ENCODE measurements around the gene ZMYND8.
A peak's percentile ranks its signal among the peaks of the same experiment; 100 is the strongest.
"Not testable (repeated sequence)": the region's sequence is repeated elsewhere in the genome, so short reads cannot be mapped to it uniquely, and the experiment has no call there.

Gene ZMYND8

GRCh38 chr20:47356526-47357295 is at the start of gene ZMYND8:
Gene ZMYND8 (minus strand): TSS chr20:47356699. CDS start chr20:47356670, 29 bp downstream.
- peak; percentile 96 for DNase-seq (ENCODE audit: low spot score)

DNA sequence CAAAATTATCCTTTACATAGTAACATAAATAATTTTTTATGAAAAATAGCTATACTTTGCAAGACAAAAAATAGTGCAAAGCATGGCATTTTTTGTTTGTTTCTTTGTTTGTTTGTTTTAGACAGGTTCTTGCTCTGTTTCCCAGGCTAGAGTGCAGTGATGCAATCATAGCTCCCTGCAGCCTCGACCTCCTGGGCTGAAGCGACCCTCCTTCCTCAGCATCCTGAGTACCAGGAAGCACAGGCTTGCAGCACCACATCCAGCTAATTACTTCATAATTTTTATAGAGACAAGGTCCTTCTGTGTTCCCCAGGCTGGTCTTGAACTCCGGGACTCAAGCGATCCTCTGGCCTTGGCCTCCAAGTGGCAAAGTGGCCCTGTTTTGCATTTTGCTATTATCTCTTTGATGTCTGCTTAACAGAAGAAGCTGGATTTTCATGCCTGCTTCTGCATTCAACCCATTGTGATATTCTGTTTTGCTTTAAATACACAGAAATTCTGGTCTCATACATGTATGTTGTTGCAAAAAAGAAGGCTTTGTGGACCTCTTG is 49.4 kb upstream of the ZMYND8 start:
- no peak for DNase-seq (ENCODE audit: low spot score)

DNA sequence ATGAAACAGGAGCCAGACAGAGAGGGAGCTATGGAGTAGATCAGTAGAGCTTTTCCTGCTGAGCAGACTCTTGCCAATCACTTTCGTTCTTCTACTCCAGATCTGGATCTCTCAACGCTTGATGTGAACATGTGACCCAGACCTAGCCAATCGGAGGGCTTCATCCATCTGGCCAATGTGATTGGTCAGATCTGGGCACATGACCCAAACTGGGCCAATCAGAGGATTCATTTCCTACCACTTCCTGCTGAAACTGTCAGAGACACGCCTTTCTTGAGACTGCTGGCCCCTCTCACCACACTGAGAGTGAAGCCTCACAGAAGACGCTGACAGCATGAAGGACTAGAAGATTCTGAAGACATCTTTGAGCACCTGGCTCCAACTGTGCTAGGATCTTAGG is 44.2 kb upstream of the ZMYND8 start:
- peak; percentile 39 for DNase-seq (ENCODE audit: low spot score)

DNA sequence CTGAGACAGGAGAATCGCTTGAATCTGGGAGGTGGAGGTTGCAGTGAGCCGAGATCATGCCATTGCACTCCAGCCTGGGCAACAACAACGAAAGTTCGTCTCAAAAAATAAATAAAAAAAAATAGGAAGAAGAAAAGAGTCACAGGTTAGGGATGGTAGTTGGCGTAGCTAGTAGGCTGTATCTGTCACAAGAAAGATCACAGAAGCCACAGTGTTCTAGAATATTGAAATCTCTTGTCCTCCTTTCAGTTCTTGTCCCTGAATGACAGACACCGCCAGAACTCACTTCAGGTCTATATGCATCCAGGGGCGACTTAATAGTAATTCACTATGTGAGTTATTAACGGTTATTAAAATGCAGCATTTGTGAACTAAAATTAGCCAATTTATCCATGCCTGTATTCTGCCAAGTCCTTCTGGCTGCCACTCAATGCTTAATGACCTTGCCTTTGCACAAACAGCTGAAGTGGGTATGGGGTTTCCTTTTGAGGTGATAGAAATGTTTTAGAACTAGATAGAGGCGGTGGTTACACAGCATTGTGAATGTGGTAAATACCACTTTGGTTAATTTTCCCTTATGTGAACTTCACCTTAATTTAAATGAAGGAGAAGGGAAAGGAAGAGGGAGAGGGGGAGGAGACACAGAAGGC is 41.3 kb upstream of the ZMYND8 start:
- no peak for DNase-seq (ENCODE audit: low spot score)

DNA sequence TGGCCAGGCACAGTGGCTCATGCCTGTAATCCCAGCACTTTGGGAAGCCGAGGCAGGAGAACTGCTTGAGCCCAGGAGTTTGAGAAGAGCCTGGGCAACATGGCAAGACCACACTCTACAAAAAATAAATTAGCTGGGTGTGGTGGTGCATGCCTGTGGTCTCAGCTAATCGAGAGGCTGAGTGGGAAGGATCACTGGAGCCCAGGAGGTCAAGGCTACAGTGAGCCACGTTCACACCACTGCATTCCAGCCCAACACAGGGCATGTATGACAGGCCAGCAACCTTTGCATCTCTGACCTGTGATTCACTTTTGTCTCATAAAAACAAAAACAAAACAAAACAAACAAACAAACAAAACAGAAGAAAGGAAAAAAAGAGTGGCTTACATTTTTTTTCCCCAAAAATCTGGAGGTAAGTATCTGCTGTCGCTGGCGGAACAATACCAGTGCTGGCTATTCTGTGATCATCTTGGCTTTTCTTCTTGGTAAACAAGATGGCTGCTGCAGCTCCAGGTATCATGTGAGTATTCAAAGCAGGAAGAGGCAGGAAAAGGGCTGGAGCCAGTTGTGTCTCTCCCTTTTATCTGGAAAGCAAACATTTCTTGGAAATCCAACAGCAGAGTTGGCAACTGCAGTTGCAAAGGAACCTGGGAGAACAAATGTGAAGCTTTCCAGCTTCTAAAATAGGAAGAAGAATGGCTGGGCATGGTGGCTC is 40.4 kb upstream of the ZMYND8 start:
- DNase-seq (ENCODE audit: low spot score): no peak

DNA sequence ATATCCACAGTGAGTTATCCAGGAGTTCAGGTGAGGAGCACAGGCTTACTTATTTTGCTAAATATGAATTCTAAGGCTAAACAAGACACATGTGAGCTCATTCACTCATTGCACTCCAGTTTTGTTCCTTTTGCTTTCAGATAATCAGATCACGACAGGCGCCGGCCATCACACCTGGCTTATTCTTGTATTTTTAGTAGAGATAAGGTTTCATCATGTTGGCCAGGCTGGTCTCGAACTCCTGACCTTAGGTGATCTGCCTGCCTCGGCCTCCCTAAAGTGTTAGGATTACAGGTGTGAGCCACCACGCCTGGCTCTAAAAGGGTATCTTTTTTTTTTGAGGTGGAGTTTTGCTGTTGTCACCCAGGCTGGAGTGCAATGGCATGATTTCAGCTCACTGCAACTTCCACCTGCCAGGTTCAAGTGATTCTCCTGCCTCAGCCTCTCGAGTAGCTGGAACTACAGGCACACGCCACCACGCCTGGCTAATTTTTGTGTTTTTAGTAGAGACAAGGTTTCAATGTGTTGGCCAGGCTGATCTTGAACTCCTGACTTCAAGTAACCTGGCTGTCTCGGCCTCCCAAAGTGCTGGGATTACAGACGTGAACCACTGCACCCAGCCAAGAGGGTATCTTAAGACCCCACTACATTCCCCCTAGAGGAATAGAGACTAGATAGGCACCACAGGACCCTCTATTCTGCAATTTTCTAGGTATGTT is 37.5 kb upstream of the ZMYND8 start:
- not testable (repeated sequence) for DNase-seq (ENCODE audit: low spot score)

GRCh38 chr20:47392721-47393073 is 36.2 kb upstream of the ZMYND8 start:
- DNase-seq (ENCODE audit: low spot score): peak; percentile 43

GRCh38 chr20:47392015-47392720 is 35.7 kb upstream of the ZMYND8 start:
- peak; percentile 89 for DNase-seq (ENCODE audit: low spot score)

- DNase-seq (ENCODE audit: low spot score): no peak
These were observed 34.9 kb upstream of the ZMYND8 start for GRCh38 chr20:47391276-47392010.

DNA sequence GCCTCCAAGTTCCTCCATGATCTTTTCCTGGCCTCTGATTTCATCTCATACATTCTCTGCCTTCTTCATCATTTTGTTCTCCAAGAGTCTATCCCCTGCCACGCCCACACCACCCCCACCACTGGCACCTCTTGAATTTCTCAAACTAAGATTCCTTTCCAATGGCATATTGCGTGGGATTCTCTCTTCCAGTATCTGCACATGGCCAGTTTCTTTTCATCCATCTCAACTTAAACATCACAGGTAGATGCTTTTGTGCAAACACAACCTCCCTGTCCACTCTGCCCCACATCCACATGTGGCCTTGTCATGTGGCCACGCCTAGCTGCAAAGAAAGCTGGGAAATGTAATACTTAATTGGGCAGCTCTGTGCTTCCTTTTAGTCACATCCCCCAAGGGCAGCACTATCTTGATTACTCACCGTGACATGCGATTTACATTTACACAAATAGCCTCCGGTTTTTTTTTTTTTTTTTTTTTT is 33.4 kb upstream of the ZMYND8 start:
- DNase-seq (ENCODE audit: low spot score): peak; percentile 73

GRCh38 chr20:47385968-47386367 is 29.5 kb upstream of the ZMYND8 start:
- not testable (repeated sequence) for DNase-seq (ENCODE audit: low spot score)

GRCh38 chr20:47382746-47383415 is 26.4 kb upstream of the ZMYND8 start:
- DNase-seq (ENCODE audit: low spot score): no peak

DNA sequence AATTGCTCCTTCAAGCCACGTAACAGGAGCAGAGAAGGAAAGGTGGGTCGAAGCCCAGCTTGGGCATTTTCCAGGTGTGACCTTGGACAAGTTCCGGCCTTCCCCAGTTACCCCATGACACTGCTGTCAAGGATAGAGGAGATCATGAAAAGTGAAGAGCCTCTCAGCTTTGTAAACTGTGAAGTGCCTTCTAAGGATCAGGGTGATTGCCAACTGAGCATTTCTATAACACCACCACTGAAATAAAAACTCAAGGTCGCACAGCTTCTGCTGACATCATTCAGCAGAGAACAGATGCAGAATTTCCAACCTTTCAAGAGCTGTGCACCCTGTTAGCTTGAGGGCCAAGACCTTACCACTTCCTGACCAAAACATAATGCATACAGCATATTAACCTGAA is 24.0 kb upstream of the ZMYND8 start:
- DNase-seq (ENCODE audit: low spot score): no peak

DNA sequence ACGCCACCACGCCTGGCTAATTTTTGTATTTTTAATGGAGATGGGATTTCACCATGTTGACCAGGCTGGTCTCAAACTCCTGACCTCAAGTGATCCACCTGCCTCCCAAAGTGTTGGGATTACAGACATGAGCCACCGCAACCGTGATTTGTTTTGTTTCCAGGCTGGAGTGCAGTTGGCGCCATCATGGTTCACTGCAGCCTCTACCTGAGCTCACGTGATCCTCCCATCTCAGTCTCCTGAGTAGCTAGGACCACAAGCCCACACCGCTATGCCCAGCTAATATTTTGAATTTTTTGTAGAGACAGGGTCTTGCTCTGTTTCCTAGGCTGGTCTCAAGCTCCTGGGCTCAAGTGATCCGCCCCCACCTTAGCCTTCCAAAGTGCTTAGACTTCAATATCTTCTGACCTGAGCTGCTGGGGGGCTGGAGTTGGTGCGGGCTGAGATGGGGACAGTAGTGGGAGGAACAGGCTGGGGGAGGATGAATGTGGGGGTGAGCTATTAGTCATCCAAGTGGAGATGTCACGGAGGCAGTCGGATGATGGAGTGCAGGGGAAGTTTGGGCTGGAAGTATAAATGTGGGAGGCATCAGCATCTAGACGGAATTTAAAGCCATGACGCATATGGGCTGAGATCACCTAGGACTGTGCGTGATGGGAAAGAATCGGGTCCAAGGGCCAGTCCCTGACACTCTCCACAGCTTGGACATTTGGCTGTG is 23.1 kb upstream of the ZMYND8 start:
- DNase-seq (ENCODE audit: low spot score): no peak

- no peak for DNase-seq (ENCODE audit: low spot score)
These were observed 20.7 kb upstream of the ZMYND8 start for GRCh38 chr20:47377122-47377722.

- DNase-seq (ENCODE audit: low spot score): not testable (repeated sequence)
These were observed 19.7 kb upstream of the ZMYND8 start for GRCh38 chr20:47376096-47376643.

DNA sequence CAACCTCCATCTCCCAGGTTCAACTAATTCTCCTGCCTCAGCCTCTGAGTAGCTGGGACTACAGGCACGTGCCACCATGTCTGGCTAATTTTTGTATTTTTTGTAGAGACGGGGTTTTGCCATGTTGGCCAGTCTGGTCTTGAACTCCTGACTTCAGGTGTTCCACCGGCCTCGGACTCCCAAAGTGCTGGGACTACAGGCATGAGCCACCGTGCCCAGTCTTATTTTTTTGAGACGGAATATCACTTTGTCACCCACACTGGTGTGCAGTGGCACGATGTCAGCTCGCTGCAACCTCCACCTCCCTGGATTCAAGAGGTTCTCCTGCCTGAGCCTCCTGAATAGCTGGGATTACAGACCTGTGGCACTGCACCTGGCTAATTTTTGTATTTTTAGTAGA is 17.6 kb upstream of the ZMYND8 start:
- not testable (repeated sequence) for DNase-seq (ENCODE audit: low spot score)

- no peak for DNase-seq (ENCODE audit: low spot score)
These were observed 16.8 kb upstream of the ZMYND8 start for GRCh38 chr20:47373206-47373733.
